A673 (cell line): ENCODE data around the gene PRMT7. TPM values are rescaled to one million over a fixed set of nuclear protein-coding genes. Genes with fewer than 3 reads are reported as not detected.

ENCODE experiments used
- BruUV-seq: library from RNA; stranded (reverse); fragments of 400-500 nt; replicated peaks from 2 replicates; lab custom pipeline; 2021; lab: Mats Ljungman, UMichigan
- CTCF ChIA-PET: fragments of 300-600 bp; sonication (Branson Sonifier 250); formaldehyde crosslinking; loops from one replicate; lab custom pipeline; 2022; ENCODE audit warnings: antibody characterized with exemption; lab: Charles Lee
- POLR2A ChIA-PET: fragments of 300-600 bp; sonication (Branson Sonifier 250); formaldehyde crosslinking; loops from one replicate; lab custom pipeline; 2022; ENCODE audit warnings: antibody characterized with exemption; ENCODE audit not compliant: low non-redundant PET; lab: Charles Lee
- DNase-seq: peaks from one replicate; pipeline ENCODE4 v3.0.0-alpha.2; 2015; ENCODE audit warnings: low spot score
- H3K27ac ChIP-seq: fragments of 200-600 bp; sonication (generic); 2 replicates; pipeline ENCODE4 v1.5.1; 2016; ENCODE audit warnings: mixed run types, low read depth, mild to moderate bottlenecking, mixed read lengths, antibody characterized with exemption, low read length; ENCODE audit not compliant: poor library complexity, severe bottlenecking
- H3K27me3 ChIP-seq: fragments of 200-600 bp; sonication (generic); replicated peaks from 2 replicates; pipeline ENCODE4 v1.6.1; 2017; ENCODE audit warnings: mixed run types, low read depth, mild to moderate bottlenecking, mixed read lengths, antibody characterized with exemption, low read length; ENCODE audit not compliant: insufficient read depth, poor library complexity
- H3K36me3 ChIP-seq: fragments of 200-600 bp; sonication (generic); 2 replicates; pipeline ENCODE4 v1.6.1; 2016; ENCODE audit warnings: mixed run types, mild to moderate bottlenecking, mixed read lengths, antibody characterized with exemption, low read length; ENCODE audit not compliant: insufficient read depth, poor library complexity, severe bottlenecking
- H3K4me1 ChIP-seq: fragments of 200-600 bp; sonication (generic); 2 replicates; pipeline ENCODE4 v1.6.1; 2017; ENCODE audit warnings: mixed run types, mild to moderate bottlenecking, mixed read lengths, antibody characterized with exemption, low read length; ENCODE audit not compliant: insufficient read depth, poor library complexity, severe bottlenecking
- H3K4me3 ChIP-seq: fragments of 200-600 bp; sonication (generic); 2 replicates; pipeline ENCODE4 v1.5.1; 2016; ENCODE audit warnings: low read depth, mixed run types, mild to moderate bottlenecking, mixed read lengths, low read length; ENCODE audit not compliant: poor library complexity, severe bottlenecking
- H3K9me3 ChIP-seq: fragments of 200-600 bp; sonication (generic); 2 replicates; pipeline ENCODE4 v1.6.1; 2016; ENCODE audit warnings: mixed run types, low read depth, mild to moderate bottlenecking, mixed read lengths, antibody characterized with exemption, low read length; ENCODE audit not compliant: poor library complexity, severe bottlenecking
- EZH2 ChIP-seq: fragments of 200-600 bp; sonication (generic); IDR thresholded peaks from 2 replicates; pipeline ENCODE4 v1.6.1; 2017; ENCODE audit warnings: borderline replicate concordance, low read depth, mild to moderate bottlenecking, mixed read lengths, antibody characterized with exemption, low read length; ENCODE audit not compliant: poor library complexity, severe bottlenecking
- intact Hi-C: fragments of 100-400 bp; cut with micrococcal nuclease; formaldehyde crosslinking; loops from one replicate; pipeline ENCODE4 v1.10.0; 2022; ENCODE audit not compliant: unreplicated experiment
- total RNA-seq: library from RNA; stranded (reverse); gene quantifications from 2 replicates; pipeline ENCODE4 v1.2.3, GENCODE V29; 2021
- TF ChIP-seq, protein P1 (sequence below): fragments of 300-800, 200-600 bp; sonication (generic); conservative IDR thresholded peaks from 2 replicates; pipeline ENCODE4 v1.5.1; 2017; ENCODE audit warnings: low read depth, mild to moderate bottlenecking, antibody characterized with exemption, low read length, moderate library complexity, mixed read lengths

Gene PRMT7
- total RNA-seq, 1 experiment from 2014 or later: 66.2 TPM

- H3K4me3 ChIP-seq: no peak overlapping the region
- H3K4me1 ChIP-seq: no peaks in the 10 kb centered on the region
- intact Hi-C loops: no loop called here
- no peaks in the 10 kb centered on the region for H3K27me3 ChIP-seq
- BruUV-seq: no TSS peak
- ChIA-PET POLR2A (no interaction called here), CTCF (no interaction called here)
- no peaks in the 10 kb centered on the region for H3K9me3 ChIP-seq
- TF ChIP-seq, protein P1, sequence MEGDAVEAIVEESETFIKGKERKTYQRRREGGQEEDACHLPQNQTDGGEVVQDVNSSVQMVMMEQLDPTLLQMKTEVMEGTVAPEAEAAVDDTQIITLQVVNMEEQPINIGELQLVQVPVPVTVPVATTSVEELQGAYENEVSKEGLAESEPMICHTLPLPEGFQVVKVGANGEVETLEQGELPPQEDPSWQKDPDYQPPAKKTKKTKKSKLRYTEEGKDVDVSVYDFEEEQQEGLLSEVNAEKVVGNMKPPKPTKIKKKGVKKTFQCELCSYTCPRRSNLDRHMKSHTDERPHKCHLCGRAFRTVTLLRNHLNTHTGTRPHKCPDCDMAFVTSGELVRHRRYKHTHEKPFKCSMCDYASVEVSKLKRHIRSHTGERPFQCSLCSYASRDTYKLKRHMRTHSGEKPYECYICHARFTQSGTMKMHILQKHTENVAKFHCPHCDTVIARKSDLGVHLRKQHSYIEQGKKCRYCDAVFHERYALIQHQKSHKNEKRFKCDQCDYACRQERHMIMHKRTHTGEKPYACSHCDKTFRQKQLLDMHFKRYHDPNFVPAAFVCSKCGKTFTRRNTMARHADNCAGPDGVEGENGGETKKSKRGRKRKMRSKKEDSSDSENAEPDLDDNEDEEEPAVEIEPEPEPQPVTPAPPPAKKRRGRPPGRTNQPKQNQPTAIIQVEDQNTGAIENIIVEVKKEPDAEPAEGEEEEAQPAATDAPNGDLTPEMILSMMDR: no peak
- TF ChIP-seq EZH2: no peak
- peaks cover 26% of the 10 kb centered on the region for H3K36me3 ChIP-seq
- DNase-seq: no peak
- H3K27ac ChIP-seq: no peak overlapping the region
Measured at GRCh38 chr16:68347605-68348004, 36.8 kb downstream of the PRMT7 start.

GRCh38 chr16:68348639-68349445 is 38.0 kb downstream of the PRMT7 start:
- Histone ChIP-seq H3K36me3 (peaks cover 25% of the 10 kb centered on the region), H3K9me3 (no peaks in the 10 kb centered on the region), H3K27ac (no peak overlapping the region), H3K27me3 (no peaks in the 10 kb centered on the region), H3K4me3 (no peak overlapping the region), H3K4me1 (no peaks in the 10 kb centered on the region)
- CTCF ChIA-PET: no interaction called here
- TF ChIP-seq, protein P1: no peak
- TF ChIP-seq EZH2: no peak
- POLR2A ChIA-PET: no interaction called here
- no TSS peak for BruUV-seq
- DNase-seq: no peak
- intact Hi-C loops: no loop called here

DNA sequence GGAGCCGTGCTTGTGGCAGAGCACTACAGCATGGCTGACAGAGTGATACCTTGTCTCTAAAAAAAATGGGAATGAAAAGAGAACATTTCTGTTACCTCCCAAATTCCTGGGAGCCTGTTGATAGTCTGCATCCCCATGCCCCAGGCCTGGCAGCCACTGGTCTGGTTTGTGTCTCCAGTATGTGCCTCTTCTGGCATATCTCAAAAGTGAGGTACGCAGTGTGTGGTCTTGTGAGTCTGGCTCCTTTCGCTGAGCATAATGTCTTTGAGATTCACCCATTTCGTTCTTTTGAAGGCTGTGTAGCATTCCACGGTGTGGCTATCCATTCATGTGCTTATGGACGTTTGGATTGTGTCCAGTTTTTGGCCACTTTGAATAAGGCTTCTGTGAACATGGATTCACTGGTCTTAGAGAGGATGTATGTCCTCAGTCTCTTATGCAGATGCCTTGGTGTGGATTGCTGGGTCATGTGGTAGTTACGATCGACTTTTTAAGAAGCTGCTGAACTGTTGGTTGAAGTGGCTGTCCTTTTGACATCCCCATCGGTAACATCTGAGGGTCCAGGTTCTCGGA is 39.1 kb downstream of the PRMT7 start:
- Histone ChIP-seq H3K27ac (no peak overlapping the region), H3K4me1 (no peaks in the 10 kb centered on the region), H3K9me3 (no peaks in the 10 kb centered on the region), H3K4me3 (no peak overlapping the region), H3K27me3 (no peaks in the 10 kb centered on the region), H3K36me3 (peaks cover 26% of the 10 kb centered on the region)
- no peak for DNase-seq
- BruUV-seq: no TSS peak
- ChIA-PET CTCF (no interaction called here), POLR2A (no interaction called here)
- intact Hi-C loops: no loop called here
- TF ChIP-seq EZH2: no peak
- TF ChIP-seq, protein P1: no peak
